H1 (cell line): ENCODE measurements around the gene FRMD4A. TPM values are rescaled to one million over a fixed set of nuclear protein-coding genes. Genes with fewer than 3 reads are reported as not detected.
A peak's percentile ranks its signal among the peaks of the same experiment; 100 is the strongest.

Experiments
- CTCF ChIA-PET: fragments of 300-600 bp; sonication (Branson Sonifier 250); formaldehyde crosslinking; loops from one replicate; lab custom pipeline; 2021; ENCODE audit not compliant: partially characterized antibody; lab: Charles Lee
- POLR2A ChIA-PET: fragments of 300-600 bp; sonication (Branson Sonifier 250); formaldehyde crosslinking; loops from one replicate; lab custom pipeline; 2021; ENCODE audit warnings: inconsistent platforms; ENCODE audit not compliant: partially characterized antibody; lab: Charles Lee
- DNase-seq, 2 experiments: peaks; one replicate each; pipeline versions ENCODE4 v3.0.0 to v3.0.0-alpha.2; 2010 to 2022; ENCODE audit warnings: low spot score in 2 of 2, low read depth in 1 of 2, mixed read lengths in 1 of 2
- FAIRE-seq: peaks from 2 replicates; lab custom pipeline; 2011; peaks lifted over from hg19 to GRCh38; lab: Jason Lieb, UNC
- H2AFZ ChIP-seq: 2 replicates; pipeline ENCODE4 v1.8.1; 2012; ENCODE audit warnings: low read length, inconsistent platforms
- H2AK5ac ChIP-seq: 2 replicates; pipeline ENCODE4 v1.6.1; 2013; ENCODE audit warnings: low read depth, low read length
- H2BK120ac ChIP-seq: replicated peaks from 2 replicates; pipeline ENCODE3; 2013; ENCODE audit warnings: low read depth, low read length, inconsistent platforms
- H2BK12ac ChIP-seq: 2 replicates; pipeline ENCODE4 v1.6.1; 2013; ENCODE audit warnings: low read depth, low read length
- H2BK15ac ChIP-seq: 2 replicates; pipeline ENCODE4 v1.6.1; 2013; ENCODE audit warnings: low read length
- H2BK20ac ChIP-seq: 2 replicates; pipeline ENCODE4 v1.6.1; 2013; ENCODE audit warnings: low read length
- H2BK5ac ChIP-seq: 2 replicates; pipeline ENCODE4 v1.6.1; 2013; ENCODE audit warnings: low read depth, low read length
- H3K14ac ChIP-seq: 2 replicates; pipeline ENCODE4 v1.6.1; 2013; ENCODE audit warnings: inconsistent platforms; ENCODE audit not compliant: insufficient read length
- H3K18ac ChIP-seq: 2 replicates; pipeline ENCODE4 v1.6.1; 2013; ENCODE audit warnings: low read length; ENCODE audit errors: extremely low read depth
- H3K23ac ChIP-seq: 2 replicates; pipeline ENCODE4 v1.6.1; 2013; ENCODE audit warnings: inconsistent platforms; ENCODE audit not compliant: insufficient read length
- H3K23me2 ChIP-seq: 2 replicates; pipeline ENCODE4 v1.6.1; 2013; ENCODE audit warnings: low read depth, low read length
- H3K27ac ChIP-seq: 2 replicates; pipeline ENCODE4 v1.6.1; 2011; ENCODE audit warnings: low read depth, low read length, inconsistent platforms
- H3K27me3 ChIP-seq, 4 experiments: replicated peaks in 1 of 4; 1 replicate in 1 of 4; 2 replicates in 3 of 4; pipeline versions ENCODE4 v1.6.1 to v1.8.1; 2011 to 2013; ENCODE audit warnings: low read length in 3 of 4, mild to moderate bottlenecking in 3 of 4, inconsistent platforms in 2 of 4, mixed read lengths in 2 of 4, moderate library complexity in 1 of 4; ENCODE audit not compliant: control insufficient read depth in 3 of 4, insufficient read depth in 3 of 4; ENCODE audit errors: extremely low read depth in 1 of 4
- H3K36me3 ChIP-seq, 4 experiments: 2 replicates each; pipeline versions ENCODE4 v1.6.1 to v1.8.1; 2011 to 2013; ENCODE audit warnings: mild to moderate bottlenecking in 4 of 4, low read length in 3 of 4, moderate library complexity in 2 of 4, control low read depth in 1 of 4, inconsistent platforms in 1 of 4; ENCODE audit not compliant: insufficient read depth in 4 of 4, control insufficient read depth in 2 of 4
- H3K4ac ChIP-seq: replicated peaks from 2 replicates; pipeline ENCODE3; 2013; ENCODE audit warnings: low read length, low read depth, mixed read lengths, inconsistent platforms; ENCODE audit not compliant: insufficient read length
- H3K4me1 ChIP-seq, 4 experiments: replicated peaks in 1 of 4; 1 replicate in 1 of 4; 2 replicates in 3 of 4; pipeline versions ENCODE4 v1.6.1 to v1.8.1; 2011 to 2013; ENCODE audit warnings: low read length in 3 of 4, inconsistent platforms in 2 of 4, mixed read lengths in 1 of 4; ENCODE audit not compliant: insufficient read depth in 4 of 4, control insufficient read depth in 3 of 4
- H3K4me2 ChIP-seq, 2 experiments: 2 replicates each; pipeline versions ENCODE4 v1.6.1 to v1.8.1; 2011 to 2013; ENCODE audit warnings: low read depth in 2 of 2, low read length in 2 of 2, control low read depth in 1 of 2, inconsistent platforms in 1 of 2, mild to moderate bottlenecking in 1 of 2; ENCODE audit not compliant: insufficient read depth in 1 of 2
- H3K4me3 ChIP-seq, 4 experiments: fragments of 200-600, 300-600 bp in 1 of 4; sonication (generic), shearing (Covaris generic), sonication (Bioruptor Twin) in 1 of 4; 2 replicates each; pipeline versions ENCODE4 v1.5.1 to v1.8.1; 2011 to 2016; ENCODE audit warnings: low read length in 4 of 4, low read depth in 3 of 4, control low read depth in 2 of 4, inconsistent platforms in 2 of 4, mild to moderate bottlenecking in 2 of 4, mixed read lengths in 1 of 4, moderate library complexity in 1 of 4; ENCODE audit not compliant: insufficient read depth in 2 of 4; ENCODE audit errors: extremely low read depth in 1 of 4
- H3K56ac ChIP-seq: replicated peaks from 2 replicates; pipeline ENCODE3; 2013; ENCODE audit warnings: low read depth, mild to moderate bottlenecking, mixed read lengths, low read length, inconsistent platforms; ENCODE audit not compliant: insufficient read length
- H3K79me1 ChIP-seq: 2 replicates; pipeline ENCODE4 v1.6.1; 2013; ENCODE audit warnings: low read depth, low read length, control low read depth
- H3K79me2 ChIP-seq, 2 experiments: 2 replicates each; pipeline versions ENCODE4 v1.6.1 to v1.8.1; 2012 to 2013; ENCODE audit warnings: low read length in 2 of 2, mild to moderate bottlenecking in 2 of 2, inconsistent platforms in 1 of 2; ENCODE audit not compliant: insufficient read depth in 2 of 2, control insufficient read depth in 1 of 2
- H3K9ac ChIP-seq, 4 experiments: replicated peaks in 1 of 4; 1 replicate in 1 of 4; 2 replicates in 3 of 4; pipeline versions ENCODE4 v1.6.1 to v1.8.1; 2011 to 2013; ENCODE audit warnings: low read depth in 3 of 4, low read length in 3 of 4, control low read depth in 2 of 4, mild to moderate bottlenecking in 2 of 4, moderate library complexity in 2 of 4, inconsistent platforms in 1 of 4; ENCODE audit errors: extremely low read depth in 1 of 4
- H3K9me3 ChIP-seq, 2 experiments: 2 replicates each; pipeline versions ENCODE4 v1.6.1 to v1.8.1; 2012 to 2013; ENCODE audit warnings: mild to moderate bottlenecking in 2 of 2, moderate library complexity in 2 of 2, control low read depth in 1 of 2, inconsistent platforms in 1 of 2, low read depth in 1 of 2, low read length in 1 of 2, mixed read lengths in 1 of 2; ENCODE audit not compliant: insufficient read depth in 2 of 2
- H4K20me1 ChIP-seq, 2 experiments: replicated peaks in 1 of 2; 2 replicates each; pipeline versions ENCODE3 to v1.8.1; 2011 to 2013; ENCODE audit warnings: inconsistent platforms in 2 of 2, low read length in 2 of 2, mild to moderate bottlenecking in 1 of 2; ENCODE audit not compliant: insufficient read depth in 2 of 2, control insufficient read depth in 1 of 2
- H4K5ac ChIP-seq: 2 replicates; pipeline ENCODE4 v1.6.1; 2013; ENCODE audit warnings: low read length, low read depth, mixed read lengths, inconsistent platforms; ENCODE audit not compliant: insufficient read length
- H4K8ac ChIP-seq: 2 replicates; pipeline ENCODE4 v1.8.0; 2013; ENCODE audit warnings: mild to moderate bottlenecking, moderate library complexity, low read length, inconsistent platforms; ENCODE audit not compliant: insufficient read depth; ENCODE audit errors: extremely low read depth
- H4K91ac ChIP-seq: replicated peaks from 2 replicates; pipeline ENCODE3; 2013; ENCODE audit warnings: low read length, mixed read lengths, inconsistent platforms; ENCODE audit not compliant: insufficient read length
- CEBPB ChIP-seq: IDR thresholded peaks from 2 replicates; pipeline ENCODE4 v1.6.1; 2012; ENCODE audit warnings: low read depth, low read length
- NRF1 ChIP-seq: IDR thresholded peaks from 2 replicates; pipeline ENCODE4 v1.6.1; 2011; ENCODE audit warnings: mild to moderate bottlenecking, low read depth, low read length, improper control_type of control experiment
- SIRT6 ChIP-seq: IDR thresholded peaks from one replicate; pipeline ENCODE4 v1.7.1; 2012; ENCODE audit warnings: low read length, inconsistent platforms
- WGBS, 2 experiments: shearing (Covaris generic) in 1 of 2; methylation state at CpG; one replicate each; pipeline versions ENCODE4 v1.1.6 to v1.1.7; 2013 to 2015; ENCODE audit warnings: low lambda C conversion rate in 2 of 2, mixed read lengths in 2 of 2, inconsistent platforms in 1 of 2, low coverage in 1 of 2, missing lambda C conversion rate in 1 of 2; ENCODE audit not compliant: insufficient replicate concordance in 2 of 2, insufficient coverage in 1 of 2, insufficient read length in 1 of 2; ENCODE audit errors: extremely low coverage in 1 of 2, missing lambda C conversion rate in 1 of 2; 5-methylcytosine and 5-hydroxymethylcytosine counted together
- polyA plus RNA-seq, 7 experiments: library from polyadenylated mRNA; depleted of rRNA in 3 of 7; stranded (reverse) in 5 of 7; unstranded in 2 of 7; fragments of >200 nt in 5 of 7; fragments of 200-250 nt in 2 of 7; gene quantifications; 1 replicate in 5 of 7; 2 replicates in 1 of 7; 4 replicates in 1 of 7; pipeline versions ENCODE4 v1.2.1 to v1.2.3, GENCODE V29; 2011 to 2013; ENCODE audit warnings: missing spikeins in 2 of 7, mixed read lengths in 2 of 7
- total RNA-seq: library from RNA; stranded (reverse); fragmentation: NEBNext Ultra II Directional; extraction: Animal tissue kit (Norgen Biotek cat#: 25700); gene quantifications from 2 replicates; pipeline ENCODE4 v1.2.1, GENCODE V29; 2021
- TF ChIP-seq, protein P1 (sequence below): IDR thresholded peaks from 2 replicates; pipeline ENCODE4 v1.6.1; 2011; ENCODE audit warnings: low read length, improper control_type of control experiment

Gene FRMD4A
- total and polyA plus RNA-seq, 2 of the 8 experiments (the other 6 are each of a cell fraction or from before 2014, with no cell fraction given), result 38.6 to 39.6 TPM

DNA sequence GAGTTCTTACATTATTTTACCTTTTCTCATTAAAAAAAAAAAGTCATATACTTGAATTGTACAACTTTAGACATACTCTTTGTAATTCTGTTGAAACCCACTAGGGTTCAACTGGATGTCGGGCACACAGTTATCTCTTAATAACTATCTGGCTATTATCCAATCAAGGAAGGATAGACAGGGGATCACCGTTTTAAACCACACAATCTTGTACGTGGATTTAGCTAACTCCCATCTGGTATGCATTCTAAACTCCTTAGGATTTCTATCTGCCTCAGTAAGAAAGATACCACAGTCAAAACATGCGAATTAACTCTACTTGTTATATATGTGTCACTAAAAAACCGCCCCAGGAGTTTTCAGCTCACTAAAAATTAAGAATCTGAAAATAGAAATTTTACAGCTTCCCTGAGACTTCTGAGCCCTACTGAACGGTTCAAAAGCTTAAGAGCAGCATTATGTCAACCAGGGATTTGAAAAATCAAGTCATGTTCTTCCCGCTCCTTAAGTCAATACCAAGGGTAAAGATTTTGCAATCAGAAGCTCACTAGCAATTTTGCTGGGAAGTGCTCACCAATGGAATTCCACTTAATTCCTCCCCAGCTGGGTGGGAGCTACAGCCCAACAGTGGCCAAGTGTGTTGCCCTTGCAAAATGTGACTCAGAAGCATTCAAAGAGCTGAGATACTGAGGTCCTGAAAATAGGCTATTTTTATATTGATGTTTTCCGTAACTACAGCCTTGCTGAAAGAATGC is 267.0 kb downstream of the FRMD4A start:
- FAIRE-seq (no peak), DNase-seq (no peak)
- H3K56ac ChIP-seq, result no peak overlapping the region
- H3K79me2 ChIP-seq, result no peaks in the 10 kb centered on the region
- H3K27me3 ChIP-seq, result no peaks in the 10 kb centered on the region
- 92% methylated on average over 8 of the region's 8 CpGs; no CpG with 5 or more reads in 1 of the 2 experiments for WGBS, 2 experiments
- POLR2A ChIA-PET, result interaction anchor here (1.0 to 1.2 kb wide), 2 partner anchors 9 to 122 kb away, joined by 3 to 4 read pairs; no protein-coding TSS in a partner anchor
- no peak overlapping the region for H2AK5ac ChIP-seq
- no peak overlapping the region for H3K4me2 ChIP-seq
- H4K5ac ChIP-seq, result no peak overlapping the region
- no peaks in the 10 kb centered on the region for H3K4me1 ChIP-seq
- no peaks in the 10 kb centered on the region for H3K9me3 ChIP-seq
- no peak overlapping the region for H2BK15ac ChIP-seq
- H3K4me3 ChIP-seq, result no peak overlapping the region
- no peaks in the 10 kb centered on the region for H3K36me3 ChIP-seq
- no peak overlapping the region for H3K14ac ChIP-seq
- H3K23me2 ChIP-seq, result peaks cover 2% of the 10 kb centered on the region; the same call in 1 of the 2 replicates
- no peak overlapping the region for H3K23ac ChIP-seq
- no peak overlapping the region for H3K9ac ChIP-seq
- no peak overlapping the region for H4K91ac ChIP-seq
- TF ChIP-seq SIRT6 (no peak), CEBPB (0 out of 2 replicates have a peak, but pooled peaks have one; percentile 21), NRF1 (no peak)
- TF ChIP-seq, protein P1, sequence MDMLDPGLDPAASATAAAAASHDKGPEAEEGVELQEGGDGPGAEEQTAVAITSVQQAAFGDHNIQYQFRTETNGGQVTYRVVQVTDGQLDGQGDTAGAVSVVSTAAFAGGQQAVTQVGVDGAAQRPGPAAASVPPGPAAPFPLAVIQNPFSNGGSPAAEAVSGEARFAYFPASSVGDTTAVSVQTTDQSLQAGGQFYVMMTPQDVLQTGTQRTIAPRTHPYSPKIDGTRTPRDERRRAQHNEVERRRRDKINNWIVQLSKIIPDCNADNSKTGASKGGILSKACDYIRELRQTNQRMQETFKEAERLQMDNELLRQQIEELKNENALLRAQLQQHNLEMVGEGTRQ, result no peak
- TF ChIP-seq, all 59 proteins: peak for 1
- Histone ChIP-seq H2AFZ (no peak overlapping the region), H3K27ac (no peak overlapping the region), H2BK20ac (no peak overlapping the region), H2BK120ac (no peak overlapping the region), H3K4ac (no peak overlapping the region), H2BK5ac (no peak overlapping the region), H4K8ac (no peak overlapping the region), H3K79me1 (no peaks in the 10 kb centered on the region), H2BK12ac (no peak overlapping the region), H3K18ac (no peak overlapping the region), H4K20me1 (no peaks in the 10 kb centered on the region)
- CTCF ChIA-PET, result interaction anchor here (1.1 to 1.9 kb wide), 7 partner anchors 9 to 137 kb away, joined by 3 to 7 read pairs (median 6); no protein-coding TSS in a partner anchor
